ENCODE results near the gene METTL16. TPM values are rescaled to one million over a fixed set of nuclear protein-coding genes. Genes with fewer than 3 reads are reported as not detected.

METTL16 gene
- total and polyA plus RNA-seq, 9 of the 15 experiments (the other 6 are each of a cell fraction or from before 2014, with no cell fraction given) = 12.1 to 30.5 (median 19.8) TPM

- TF ChIP-seq ARID3B (CRISPR knock-in tag; IDR thresholded peaks at IDR 0.05; ENCODE audit: borderline replicate concordance) = no peak
These were observed 40.2 kb upstream of the METTL16 start (continued) for GRCh38 chr17:2551928-2552327.

- Histone ChIP-seq H3K79me2 (ENCODE audit: control insufficient read depth, insufficient read depth, low read length) (no peaks in the 10 kb centered on the region), H2AFZ (ENCODE audit: low read depth, low read length) (no peak overlapping the region), H3K9me1 (ENCODE audit: control insufficient read depth, insufficient read depth, low read length) (no peaks in the 10 kb centered on the region), H3K9me3 (replicated peaks; ENCODE audit: control insufficient read depth, insufficient read depth, low read depth, low read length) (no peaks in the 10 kb centered on the region), H3K36me3 (ENCODE audit: control insufficient read depth, insufficient read depth, low read length) (no peaks in the 10 kb centered on the region), H3K4me1 (replicated peaks in 1 of 2; ENCODE audit: control insufficient read depth in 2 of 2, insufficient read depth in 2 of 2, low read length in 2 of 2) (no peaks in the 10 kb centered on the region; a peak in 1 of 5 replicates), H3K27me3 (ENCODE audit: control insufficient read depth in 2 of 2, insufficient read depth in 2 of 2, low read length in 2 of 2) (peaks cover 8 to 11% of the 10 kb centered on the region in 2 experiments; a peak in 2 of 5 replicates), H3K27ac (ENCODE audit: extremely low read depth, low read depth, low read length) (no peak overlapping the region), H3K4me3 (no peak overlapping the region), H3K4me2 (ENCODE audit: insufficient read depth, low read length) (no peak overlapping the region), H3K9ac (ENCODE audit: insufficient read depth in 1 of 2, low read depth in 2 of 2, low read length in 2 of 2) (no peak overlapping the region), H4K20me1 (replicated peaks; ENCODE audit: control insufficient read depth, insufficient read depth, low read length) (no peaks in the 10 kb centered on the region)
- DNase-seq (ENCODE audit: extremely low read depth in 1 of 4, low spot score in 3 of 4) (no peak), FAIRE-seq (no peak), ATAC-seq (no peak)
- in situ Hi-C loops (cut with MboI) (no loop called here), intact Hi-C loops (cut with micrococcal nuclease) (no loop called here)
- BruUV-seq (replicated peaks) = no TSS peak
- whole genome bisulfite sequencing (ENCODE audit: insufficient coverage, low coverage, missing lambda C conversion rate) = 6% methylated on average over 10 of the region's 10 CpGs
- ChIA-PET CTCF (ENCODE audit: low intra/inter-chr PET ratio) (no interaction called here), POLR2A (no interaction called here)
- TF ChIP-seq CSDE1 (IDR thresholded peaks at IDR 0.05) (no peak), GTF2F1 (IDR thresholded peaks at IDR 0.05; ENCODE audit: low read depth, low read length) (no peak), ZBTB1 (CRISPR knock-in tag; IDR thresholded peaks at IDR 0.05; ENCODE audit: borderline replicate concordance, low read depth) (no peak), CTCFL (IDR thresholded peaks at IDR 0.05; ENCODE audit: borderline replicate concordance, insufficient read depth, low read depth, low read length, poor library complexity, severe bottlenecking) (no peak), BRF2 (IDR thresholded peaks at IDR 0.05; ENCODE audit: borderline replicate concordance, insufficient read depth, insufficient read length) (no peak), MAFK (IDR thresholded peaks at IDR 0.05; ENCODE audit: low read length) (no peak), RBM14 (IDR thresholded peaks at IDR 0.05; ENCODE audit: borderline replicate concordance, insufficient read depth, low read depth, low read length) (no peak), WHSC1 (IDR thresholded peaks at IDR 0.05; ENCODE audit: low read length) (no peak), BRD4 (IDR thresholded peaks at IDR 0.05) (no peak), NFRKB (IDR thresholded peaks at IDR 0.05; ENCODE audit: low read depth) (no peak), SP2 (IDR thresholded peaks at IDR 0.05; ENCODE audit: extremely low read depth, low read depth, low read length, poor library complexity, severe bottlenecking) (no peak)
These were observed 39.8 kb upstream of the METTL16 start for GRCh38 chr17:2551493-2551892.

Data from K562 (cell line).